Stimulated activated CD4-positive, alpha-beta T cell treated with anti-CD3 and anti-CD28 coated beads, Interleukin-4, amount 100 ng/mL, for 4 hours (primary cell): ENCODE results near the gene PCBP4.

ENCODE experiments used
- DNase-seq, 2 experiments: peaks; one replicate each; pipeline ENCODE4 v3.0.0-alpha.2; 2020

The PCBP4 gene

DNA sequence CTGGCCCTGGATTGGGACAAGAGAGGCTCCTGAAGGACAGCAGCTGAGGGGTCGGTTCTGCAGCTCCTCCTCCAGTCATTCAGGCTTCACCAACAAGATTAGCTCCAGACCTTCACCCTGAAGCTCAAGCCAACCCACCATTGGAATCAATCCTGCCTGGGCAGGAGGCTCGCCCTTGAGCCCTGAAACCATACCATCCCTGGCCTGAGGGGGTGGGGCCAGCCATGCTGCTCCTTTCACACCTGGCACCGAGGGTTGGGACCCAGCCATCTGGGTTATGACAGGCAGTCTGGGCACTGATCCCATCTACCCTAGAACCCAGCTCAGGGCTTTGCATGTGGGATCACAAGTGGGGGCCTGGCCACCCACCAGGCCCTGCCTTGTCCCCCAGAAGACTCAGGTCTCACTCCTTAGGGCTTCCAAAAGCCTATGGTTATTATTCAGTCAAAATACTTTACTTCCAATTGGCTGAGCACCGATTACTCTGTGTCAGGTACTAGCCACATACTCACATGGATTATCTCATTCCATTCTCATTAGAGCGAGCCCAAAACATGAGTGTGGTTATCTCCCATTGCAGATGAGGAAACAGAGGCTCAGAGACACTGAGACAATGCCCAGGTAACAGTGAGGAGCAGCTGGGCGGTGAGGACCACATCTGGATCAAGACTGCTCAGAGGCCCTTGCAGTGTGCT, 3.5 kb upstream of the PCBP4 start:
- no peak for DNase-seq

GRCh38 chr3:51969841-51970240, 2.6 kb upstream of the PCBP4 start:
- no peak for DNase-seq

DNA sequence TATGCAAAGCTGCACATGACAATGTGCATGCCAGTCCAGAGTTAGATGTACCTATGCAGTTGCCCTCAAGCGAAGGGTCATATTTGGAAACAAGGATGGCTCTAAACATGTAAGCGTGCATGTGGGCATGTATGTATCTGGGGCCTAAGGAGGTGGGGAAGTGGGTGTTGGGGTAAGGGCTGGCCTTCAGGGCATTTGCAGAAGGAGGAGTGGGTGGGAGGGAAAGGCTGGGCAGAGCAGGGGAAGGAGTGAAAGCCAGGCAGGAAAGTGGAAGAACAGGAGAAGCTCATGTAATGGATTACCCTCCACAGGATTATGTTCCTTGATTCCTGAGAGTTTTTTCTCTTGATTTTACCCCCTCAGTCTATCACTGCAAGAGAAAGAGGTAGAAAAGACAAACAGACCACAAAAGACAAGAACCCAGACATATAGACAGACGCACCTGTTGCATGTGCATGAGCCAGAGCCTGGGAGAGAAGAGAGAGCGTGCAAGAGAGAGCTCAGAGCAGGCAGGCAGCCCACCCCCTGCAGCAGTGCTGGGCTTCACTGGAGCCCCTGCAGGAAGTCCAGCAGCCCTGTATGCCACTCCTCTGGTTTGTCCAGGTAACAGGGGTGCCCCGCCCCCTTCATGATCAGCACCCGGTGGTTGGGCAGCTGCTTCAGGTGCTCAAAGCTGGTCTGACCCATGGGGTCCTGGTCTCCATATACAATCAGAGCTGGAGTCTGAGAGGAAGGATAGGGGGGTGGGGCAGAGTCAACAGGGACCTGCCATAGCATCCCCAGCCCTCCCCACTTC, 1.8 kb upstream of the PCBP4 start:
- no peak for DNase-seq

GRCh38 chr3:51968170-51968775, 1.0 kb upstream of the PCBP4 start:
- DNase-seq, result no peak

DNA sequence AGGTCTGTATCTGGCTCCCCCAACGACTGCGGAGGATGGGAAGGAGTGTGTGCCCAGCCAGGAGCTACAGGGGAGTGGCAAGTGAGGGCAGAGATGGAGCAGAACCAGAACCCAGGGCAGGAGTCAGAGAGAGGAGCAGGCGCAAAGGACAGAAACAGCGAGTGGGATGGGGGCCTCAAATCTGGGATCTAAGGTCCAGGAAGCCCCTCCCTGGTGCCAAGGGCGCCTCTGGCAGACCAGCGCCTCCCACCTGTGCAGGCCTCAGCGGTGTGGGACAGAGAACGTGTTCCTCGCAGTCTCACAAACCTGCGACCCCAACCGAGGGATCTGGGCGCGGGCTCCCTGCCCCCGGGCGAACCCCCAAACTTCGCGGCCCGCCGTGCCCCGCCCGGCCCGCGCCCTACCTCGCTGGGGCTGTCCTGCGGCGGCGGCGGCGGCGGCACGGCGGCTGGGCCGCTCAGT, 301 bp downstream of the PCBP4 start:
- DNase-seq, result no peak

DNA sequence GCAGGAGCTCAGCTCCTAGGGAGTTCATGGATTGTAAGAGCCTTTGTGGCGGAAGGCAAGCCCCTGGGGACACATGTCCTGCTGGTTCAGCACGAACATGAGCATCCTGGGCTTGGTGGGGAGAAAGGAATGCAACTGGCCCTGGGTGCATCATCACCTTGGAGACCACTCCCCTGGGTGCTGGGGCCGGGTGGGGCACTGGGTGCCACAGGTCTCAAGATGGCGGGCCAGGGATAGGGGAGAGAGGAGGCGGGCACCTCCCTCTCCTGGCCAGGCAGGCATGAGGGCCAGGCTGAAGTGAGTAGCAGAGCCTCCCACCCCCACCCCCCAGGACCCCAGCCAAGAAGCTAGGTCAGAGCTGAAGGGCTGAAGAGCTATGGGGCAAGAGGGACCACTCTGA, 768 bp downstream of the PCBP4 start:
- DNase-seq, result no peak

DNA sequence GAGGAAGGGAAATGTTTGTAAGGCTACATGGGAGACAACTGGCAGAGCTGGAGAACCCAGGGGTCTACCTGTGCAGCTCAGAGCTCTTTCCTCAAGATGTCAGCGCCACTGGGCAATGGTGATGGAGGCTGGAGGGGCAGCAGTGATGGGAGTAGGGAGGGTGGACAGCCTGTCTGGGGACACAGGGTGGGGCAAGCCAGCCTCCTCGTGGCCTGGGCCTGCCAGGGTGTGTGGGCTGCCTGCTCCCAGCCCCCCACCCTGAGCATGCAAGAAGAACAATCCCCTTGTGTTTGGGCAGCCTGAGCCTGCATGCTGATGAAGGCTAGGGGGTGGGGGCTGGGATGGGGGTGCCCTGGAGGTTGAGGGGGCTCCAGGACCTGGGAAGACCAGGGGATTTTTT, 1.2 kb downstream of the PCBP4 start:
- DNase-seq, result no peak

- no peak for DNase-seq
Measured at GRCh38 chr3:51964521-51964920, 2.7 kb downstream of the PCBP4 start.

GRCh38 chr3:51963951-51964451, 3.3 kb downstream of the PCBP4 start:
- no peak for DNase-seq

GRCh38 chr3:51962854-51963530, 4.3 kb downstream of the PCBP4 start:
- DNase-seq, result no peak

GRCh38 chr3:51961602-51962569, 5.4 kb downstream of the PCBP4 start:
- DNase-seq, result no peak

- no peak for DNase-seq
Measured at GRCh38 chr3:51961011-51961410, 6.2 kb downstream of the PCBP4 start.

- no peak for DNase-seq
Measured at GRCh38 chr3:51960386-51960785, 6.9 kb downstream of the PCBP4 start.

DNA sequence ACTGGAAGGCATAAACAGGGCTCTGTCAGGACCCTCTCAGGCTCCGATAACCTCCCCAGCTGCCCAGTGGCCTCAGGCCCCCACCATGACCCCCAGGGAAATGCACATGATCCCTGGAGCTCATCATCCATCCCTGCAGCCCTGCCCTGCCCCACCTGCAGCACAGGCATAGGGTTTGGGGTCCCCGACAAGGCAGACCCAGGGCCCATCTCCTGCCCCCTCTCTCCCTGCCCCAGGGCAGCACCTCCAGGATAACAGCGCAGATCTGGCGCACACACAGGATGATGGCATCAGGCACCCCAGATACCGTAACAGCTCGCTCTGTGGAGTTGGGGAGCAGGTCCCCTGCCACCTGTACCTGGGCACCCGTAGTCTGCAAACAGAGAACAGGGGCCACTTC, 7.6 kb downstream of the PCBP4 start:
- DNase-seq, result no peak

- DNase-seq, result no peak
Measured at GRCh38 chr3:51958603-51959521, 8.4 kb downstream of the PCBP4 start.

DNA sequence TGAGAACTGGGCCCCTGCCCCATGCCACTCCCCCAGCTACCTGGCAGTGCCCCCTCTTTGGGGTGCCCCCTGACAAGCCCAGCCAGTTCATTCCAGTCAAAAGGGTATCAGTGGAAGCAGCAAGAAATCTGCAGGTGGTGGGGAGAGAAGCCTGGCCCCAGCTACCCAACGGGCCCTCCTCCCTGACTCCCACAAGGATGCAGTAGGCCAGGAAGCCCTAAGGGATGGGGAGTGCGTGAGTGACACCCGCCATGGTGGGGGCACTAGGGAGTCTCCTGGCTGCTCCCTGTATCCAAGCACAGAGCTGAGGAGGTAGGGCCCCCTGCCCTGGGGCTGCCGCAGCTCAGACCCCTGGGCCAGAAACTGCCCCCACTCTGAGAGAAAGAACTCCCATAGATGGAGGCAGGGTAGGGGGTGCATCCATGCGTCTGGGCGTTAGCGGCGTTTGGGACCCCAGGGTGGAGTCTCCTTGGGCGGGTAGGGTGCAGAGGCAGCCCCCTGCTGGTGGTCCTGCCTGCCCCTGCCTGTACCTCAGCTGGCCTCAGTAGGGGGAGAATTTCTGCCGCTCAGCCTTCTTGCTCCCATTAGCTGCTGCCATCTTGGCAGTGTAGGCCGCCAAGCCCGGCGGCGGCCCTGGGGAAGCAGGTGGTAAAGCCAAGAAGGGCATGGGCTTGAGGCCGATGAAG, 9.6 kb downstream of the PCBP4 start:
- DNase-seq, result no peak

- peak in 1 of 2 experiments; percentile 36 for DNase-seq
Measured at GRCh38 chr3:51955893-51956770, 11.1 kb downstream of the PCBP4 start.

GRCh38 chr3:51955175-51955892, 11.9 kb downstream of the PCBP4 start, which contains the start of gene GPR62:
Gene GPR62 (plus strand): TSS chr3:51955381. CDS start chr3:51955653, 272 bp downstream.
- no peak for DNase-seq
